Endothelial cell (in vitro differentiated cells): ENCODE measurements around the gene FGF12. TPM values are rescaled to one million over a fixed set of nuclear protein-coding genes. Genes with fewer than 3 reads are reported as not detected.

Source experiments
- DNase-seq: peaks from one replicate; pipeline ENCODE4 v3.0.0; 2021; ENCODE audit warnings: low spot score
- H3K27ac Mint-ChIP-seq: one replicate; pipeline ENCODE4 v1.8.0; 2021; ENCODE audit warnings: mixed read lengths, inconsistent platforms; ENCODE audit not compliant: unreplicated experiment
- H3K27me3 Mint-ChIP-seq: one replicate; pipeline ENCODE4 v1.8.0; 2021; ENCODE audit warnings: mild to moderate bottlenecking, moderate library complexity, mixed read lengths, inconsistent platforms; ENCODE audit not compliant: unreplicated experiment
- H3K36me3 Mint-ChIP-seq: one replicate; pipeline ENCODE4 v1.8.0; 2021; ENCODE audit warnings: mild to moderate bottlenecking, low read depth, mixed read lengths, inconsistent platforms; ENCODE audit not compliant: unreplicated experiment
- H3K4me1 Mint-ChIP-seq: one replicate; pipeline ENCODE4 v1.8.0; 2021; ENCODE audit warnings: mild to moderate bottlenecking, mixed read lengths, inconsistent platforms; ENCODE audit not compliant: unreplicated experiment
- H3K4me3 Mint-ChIP-seq: one replicate; pipeline ENCODE4 v1.8.0; 2021; ENCODE audit warnings: mild to moderate bottlenecking, mixed read lengths, inconsistent platforms; ENCODE audit not compliant: unreplicated experiment
- H3K9me3 Mint-ChIP-seq: one replicate; pipeline ENCODE4 v1.8.0; 2021; ENCODE audit warnings: mixed read lengths, inconsistent platforms; ENCODE audit not compliant: unreplicated experiment
- total RNA-seq: library from RNA; stranded (reverse); fragmentation: NEBNext Ultra II Directional; extraction: Animal tissue kit (Norgen Biotek cat#: 25700); gene quantifications from one replicate; pipeline ENCODE4 v1.2.1, GENCODE V29; 2021; ENCODE audit not compliant: unreplicated experiment
- TF ChIP-seq, protein P1 (sequence below): fragments of 200-600 bp; sonication (generic); IDR thresholded peaks from one replicate; pipeline ENCODE4 v1.5.0; 2021; ENCODE audit warnings: antibody characterized with exemption; ENCODE audit not compliant: unreplicated experiment

The FGF12 gene
- total RNA-seq, 1 donor from 2014 or later: 19.1 TPM

DNA sequence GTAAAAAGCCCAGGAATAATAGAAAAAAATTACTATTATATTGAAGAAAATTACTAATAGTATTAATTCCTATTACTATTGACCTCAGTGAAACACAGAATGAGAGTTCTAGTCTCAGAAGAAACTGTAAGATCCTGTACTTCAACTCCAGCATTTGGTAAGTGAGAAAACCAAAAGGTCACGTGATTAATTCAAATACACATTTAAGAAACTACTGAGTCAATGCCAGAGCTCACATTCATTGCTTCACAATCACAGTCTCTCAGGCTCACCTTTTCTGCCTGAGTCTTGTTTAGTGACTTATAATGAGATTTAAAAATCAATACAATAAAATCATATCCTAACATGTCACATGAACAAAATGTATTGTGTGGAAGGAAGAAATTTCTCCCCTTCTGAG lies 556.1 kb downstream of the FGF12 start:
- TF ChIP-seq, protein P1, sequence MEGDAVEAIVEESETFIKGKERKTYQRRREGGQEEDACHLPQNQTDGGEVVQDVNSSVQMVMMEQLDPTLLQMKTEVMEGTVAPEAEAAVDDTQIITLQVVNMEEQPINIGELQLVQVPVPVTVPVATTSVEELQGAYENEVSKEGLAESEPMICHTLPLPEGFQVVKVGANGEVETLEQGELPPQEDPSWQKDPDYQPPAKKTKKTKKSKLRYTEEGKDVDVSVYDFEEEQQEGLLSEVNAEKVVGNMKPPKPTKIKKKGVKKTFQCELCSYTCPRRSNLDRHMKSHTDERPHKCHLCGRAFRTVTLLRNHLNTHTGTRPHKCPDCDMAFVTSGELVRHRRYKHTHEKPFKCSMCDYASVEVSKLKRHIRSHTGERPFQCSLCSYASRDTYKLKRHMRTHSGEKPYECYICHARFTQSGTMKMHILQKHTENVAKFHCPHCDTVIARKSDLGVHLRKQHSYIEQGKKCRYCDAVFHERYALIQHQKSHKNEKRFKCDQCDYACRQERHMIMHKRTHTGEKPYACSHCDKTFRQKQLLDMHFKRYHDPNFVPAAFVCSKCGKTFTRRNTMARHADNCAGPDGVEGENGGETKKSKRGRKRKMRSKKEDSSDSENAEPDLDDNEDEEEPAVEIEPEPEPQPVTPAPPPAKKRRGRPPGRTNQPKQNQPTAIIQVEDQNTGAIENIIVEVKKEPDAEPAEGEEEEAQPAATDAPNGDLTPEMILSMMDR: no peak
- no peak for DNase-seq
- Mint-ChIP-seq H3K4me1 (peaks cover 24% of the 10 kb centered on the region), H3K4me3 (no peak overlapping the region), H3K27ac (no peak overlapping the region), H3K27me3 (no peaks in the 10 kb centered on the region), H3K36me3 (peaks cover 3% of the 10 kb centered on the region), H3K9me3 (no peaks in the 10 kb centered on the region)

DNA sequence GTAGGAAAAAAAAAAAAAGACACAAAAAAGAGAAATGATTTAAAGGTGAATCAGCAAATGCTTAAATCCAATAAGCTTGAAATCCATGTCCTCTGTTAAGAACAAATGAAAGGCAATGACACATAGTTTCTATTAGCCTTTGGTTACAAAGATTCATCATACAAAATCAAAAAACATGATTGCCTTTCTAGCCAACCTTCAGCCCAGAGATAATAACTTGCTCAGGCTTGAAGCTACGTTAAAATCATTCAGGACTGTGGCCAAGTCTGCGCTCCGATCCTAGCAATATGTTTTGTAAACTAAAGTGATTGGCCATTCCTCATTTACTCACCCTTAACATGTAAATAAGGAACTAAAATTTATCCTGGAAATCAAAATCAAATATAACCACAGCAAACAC lies 556.7 kb downstream of the FGF12 start:
- Mint-ChIP-seq H3K9me3 (no peaks in the 10 kb centered on the region), H3K4me1 (peaks cover 24% of the 10 kb centered on the region), H3K36me3 (no peaks in the 10 kb centered on the region), H3K27ac (peak overlapping the region; percentile 67), H3K4me3 (no peak overlapping the region), H3K27me3 (no peaks in the 10 kb centered on the region)
- TF ChIP-seq, protein P1: no peak
- DNase-seq: no peak

DNA sequence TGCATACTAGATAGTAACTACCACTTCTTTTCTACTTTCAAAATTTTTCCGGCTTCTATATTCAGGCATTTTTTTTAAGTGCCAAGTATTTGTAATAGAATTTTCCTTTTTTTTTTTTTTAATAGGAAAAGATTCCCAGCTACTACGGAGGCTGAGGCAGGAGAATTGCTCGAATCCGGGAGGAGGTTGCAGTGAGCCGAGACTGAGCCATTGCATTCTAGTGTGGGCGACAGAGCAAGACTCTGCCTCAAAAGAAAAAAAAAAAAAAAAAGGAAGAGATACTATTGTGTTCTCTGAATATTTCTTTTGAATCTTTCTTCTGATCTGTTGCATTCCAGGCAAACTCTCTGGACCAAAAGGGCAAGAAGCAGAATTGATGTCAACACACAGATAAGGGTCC lies 557.3 kb downstream of the FGF12 start:
- H3K9me3 Mint-ChIP-seq: no peaks in the 10 kb centered on the region
- peak overlapping the region; percentile 26 for H3K27ac Mint-ChIP-seq
- H3K4me1 Mint-ChIP-seq: peaks cover 24% of the 10 kb centered on the region
- H3K36me3 Mint-ChIP-seq: no peaks in the 10 kb centered on the region
- no peak for DNase-seq
- H3K4me3 Mint-ChIP-seq: no peak overlapping the region
- no peaks in the 10 kb centered on the region for H3K27me3 Mint-ChIP-seq
- TF ChIP-seq, protein P1: no peak

DNA sequence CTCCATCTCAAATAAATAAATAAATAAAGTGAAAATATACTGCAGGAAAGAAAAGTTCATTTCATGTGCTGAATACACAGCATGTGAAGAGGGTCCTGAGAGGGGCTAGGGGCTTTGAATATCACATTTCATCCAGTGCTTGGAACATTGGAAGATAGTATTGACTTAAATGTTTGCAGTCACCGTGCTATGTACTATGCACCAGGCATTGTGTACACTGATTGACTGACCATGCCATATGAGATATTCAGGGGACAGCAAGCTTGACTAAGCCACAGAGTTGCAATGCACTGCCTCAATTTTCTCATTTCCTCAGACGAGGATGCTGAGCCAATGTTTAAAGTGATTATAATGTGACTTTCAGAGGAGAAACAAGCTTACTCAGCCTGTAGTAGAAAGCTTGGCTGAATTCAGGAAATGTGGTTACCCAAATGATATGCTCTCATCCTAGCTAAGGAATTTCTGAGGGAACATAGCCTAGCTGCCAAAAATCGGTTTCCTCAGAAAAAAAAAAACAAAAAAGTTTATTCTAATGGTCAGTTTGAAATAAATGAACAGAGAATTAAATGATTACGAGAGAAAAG lies 557.9 kb downstream of the FGF12 start:
- no peaks in the 10 kb centered on the region for H3K27me3 Mint-ChIP-seq
- no peak overlapping the region for H3K27ac Mint-ChIP-seq
- no peaks in the 10 kb centered on the region for H3K9me3 Mint-ChIP-seq
- TF ChIP-seq, protein P1: no peak
- H3K4me1 Mint-ChIP-seq: peaks cover 26% of the 10 kb centered on the region
- DNase-seq: no peak
- H3K4me3 Mint-ChIP-seq: no peak overlapping the region
- no peaks in the 10 kb centered on the region for H3K36me3 Mint-ChIP-seq

DNA sequence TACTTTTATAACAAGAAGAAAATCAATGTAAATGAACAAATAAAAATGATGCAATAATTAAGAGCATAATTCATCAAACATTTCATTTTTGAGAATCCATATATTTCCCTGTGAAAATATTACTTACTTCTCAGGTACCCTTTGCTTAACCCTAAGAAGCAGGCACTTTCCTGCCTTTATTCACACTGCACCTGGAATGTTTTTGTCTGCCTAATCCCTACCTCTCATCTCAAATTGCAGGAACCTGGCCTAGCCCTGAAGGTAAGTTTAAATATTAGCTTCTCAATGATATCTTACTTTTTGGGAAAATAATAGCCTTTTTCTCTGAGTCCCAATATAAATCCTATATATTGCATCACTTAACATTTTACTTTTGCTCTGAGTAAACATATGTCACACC lies 559.1 kb downstream of the FGF12 start:
- Mint-ChIP-seq H3K4me1 (peaks cover 37% of the 10 kb centered on the region), H3K4me3 (no peak overlapping the region), H3K9me3 (no peaks in the 10 kb centered on the region), H3K36me3 (no peaks in the 10 kb centered on the region), H3K27ac (no peak overlapping the region), H3K27me3 (no peaks in the 10 kb centered on the region)
- DNase-seq: no peak
- TF ChIP-seq, protein P1: no peak
